Ecto neural progenitor cell (in vitro differentiated cells): Measurements from ENCODE around the gene THEM4.
"Not testable (repeated sequence)": the region's sequence is repeated elsewhere in the genome, so short reads cannot be mapped to it uniquely, and the experiment has no call there.

Source experiments
- DNase-seq: peaks from one replicate; pipeline ENCODE4 v3.0.0-alpha.2; 2018; ENCODE audit warnings: low spot score

THEM4 gene

GRCh38 chr1:151892190-151892589 is 17.1 kb downstream of the THEM4 start:
- no peak for DNase-seq

DNA sequence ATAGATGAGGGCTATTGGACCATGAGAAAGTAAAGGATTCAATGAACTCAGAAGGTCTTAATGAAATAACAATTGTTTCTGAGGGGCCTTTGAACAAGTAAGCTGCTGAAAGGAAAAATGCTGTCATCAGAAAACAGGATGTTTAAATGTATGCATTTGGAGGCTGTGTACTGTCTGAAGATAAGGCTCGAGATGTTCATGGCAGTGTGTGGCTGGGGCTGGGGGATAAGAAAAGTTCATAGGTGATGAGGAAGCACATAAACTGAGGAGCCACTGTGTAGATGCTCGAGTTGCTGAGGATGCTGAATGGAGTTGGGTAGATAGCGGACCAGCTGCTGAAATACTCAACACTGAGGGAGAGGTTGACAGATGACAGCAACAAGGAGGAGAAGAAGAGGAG is 17.8 kb downstream of the THEM4 start:
- DNase-seq: no peak

DNA sequence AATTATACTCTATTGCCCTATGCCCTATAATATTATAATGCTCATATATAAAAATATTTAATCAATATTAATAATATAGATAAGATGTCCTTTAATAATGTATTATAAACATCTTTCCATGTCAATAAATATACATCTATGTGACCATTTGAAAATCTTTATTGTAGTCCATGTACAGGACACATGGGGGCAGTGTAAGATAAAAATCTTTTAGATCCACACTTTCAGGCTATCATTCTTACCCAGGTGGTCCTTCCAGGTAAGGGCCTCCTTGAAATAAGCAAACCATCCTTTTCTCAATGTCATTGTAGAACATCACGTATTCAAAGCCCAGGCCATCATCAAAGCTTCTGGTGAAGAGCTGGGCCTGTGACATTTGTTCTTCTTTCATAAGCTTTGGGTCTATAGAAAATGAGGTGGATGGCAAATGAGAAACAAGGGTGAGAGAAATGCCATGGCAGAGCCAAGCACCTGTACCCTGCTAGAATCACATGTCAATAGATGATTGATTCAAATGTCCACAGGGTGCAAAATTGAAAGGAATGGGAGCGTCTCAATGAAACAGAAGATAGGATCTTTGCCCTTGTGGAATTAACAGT is 20.2 kb downstream of the THEM4 start:
- no peak for DNase-seq

- no peak for DNase-seq
Observed at GRCh38 chr1:151887028-151887427, 22.3 kb downstream of the THEM4 start.

DNA sequence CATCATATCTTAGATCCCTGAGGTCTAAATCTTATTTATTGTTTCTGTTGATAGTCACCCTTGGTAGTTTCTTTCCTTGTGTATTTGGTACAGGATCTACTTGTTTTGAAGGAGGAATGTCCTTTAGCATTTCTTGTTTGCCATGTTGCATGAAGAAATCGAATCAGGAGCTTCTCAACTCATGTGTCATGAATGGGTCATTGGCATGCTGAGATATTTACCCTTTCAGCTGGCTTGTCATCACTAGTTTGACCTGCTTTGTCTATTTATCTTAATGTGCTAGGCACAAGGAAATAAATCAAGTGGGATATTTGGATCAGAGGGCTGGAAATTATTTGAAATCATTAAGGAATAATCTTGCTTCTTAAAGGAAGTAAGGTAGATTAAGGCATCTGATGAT is 23.8 kb downstream of the THEM4 start:
- no peak for DNase-seq

- not testable (repeated sequence) for DNase-seq
Observed at GRCh38 chr1:151884879-151885278, 24.4 kb downstream of the THEM4 start.

DNA sequence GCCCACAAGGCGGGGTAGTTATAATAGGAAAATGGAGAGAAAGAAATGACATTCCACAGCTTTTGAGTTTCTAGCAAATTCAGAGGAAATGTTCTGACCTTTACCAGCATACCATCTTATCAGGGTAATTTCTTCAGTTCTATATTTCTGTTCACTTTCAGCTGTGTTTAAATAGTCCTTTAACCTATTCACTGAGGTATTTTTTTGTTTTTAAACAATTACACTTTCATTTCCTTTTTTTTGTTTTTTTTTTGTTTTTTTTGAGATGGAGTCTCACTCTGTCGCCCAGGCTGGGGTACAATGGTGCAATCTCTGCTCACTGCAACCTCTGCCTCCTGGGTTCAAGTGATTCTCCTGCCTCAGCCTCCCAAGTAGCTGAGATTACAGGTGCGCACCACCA is 24.9 kb downstream of the THEM4 start:
- DNase-seq: not testable (repeated sequence)

DNA sequence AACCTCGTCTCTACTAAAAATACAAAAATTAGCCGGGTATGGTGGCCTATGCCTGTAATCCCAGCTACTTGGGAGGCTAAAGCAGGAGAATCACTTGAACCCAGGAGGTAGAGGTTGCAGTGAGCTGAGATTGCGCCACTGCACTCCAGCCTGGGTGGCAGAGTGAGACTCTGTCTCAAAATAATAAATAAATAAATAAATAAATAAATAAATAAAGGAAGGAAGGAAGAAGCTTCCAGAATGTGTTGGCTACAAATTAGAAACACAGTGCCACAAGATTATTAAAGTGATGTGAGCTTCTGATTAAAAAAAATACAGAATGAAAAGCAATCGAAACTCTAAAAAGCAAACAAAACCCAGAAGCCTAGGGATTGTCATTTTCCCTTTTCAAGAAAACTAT is 25.4 kb downstream of the THEM4 start:
- DNase-seq: not testable (repeated sequence)

DNA sequence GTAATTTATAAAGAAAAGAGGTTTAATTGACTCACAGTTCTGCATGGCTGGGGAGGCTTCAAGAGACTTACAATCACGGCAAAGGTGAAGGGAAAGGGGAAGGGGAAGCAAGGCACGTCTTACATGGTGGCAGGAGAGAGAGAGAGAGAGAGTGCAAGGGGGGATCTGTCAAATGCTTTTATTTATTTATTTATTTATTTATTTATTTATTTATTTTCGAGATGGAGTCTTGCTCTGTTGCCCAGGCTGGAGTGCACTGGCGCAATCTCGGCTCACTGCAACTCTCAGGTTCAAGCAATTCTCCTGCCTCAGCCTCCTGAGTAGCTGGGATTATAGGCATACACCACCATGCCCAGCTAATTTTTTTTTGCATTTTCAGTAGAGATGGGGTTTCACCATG is 26.4 kb downstream of the THEM4 start:
- DNase-seq: not testable (repeated sequence)

GRCh38 chr1:151882466-151882865 is 26.8 kb downstream of the THEM4 start:
- DNase-seq: no peak

- DNase-seq: no peak
Observed at GRCh38 chr1:151881479-151881878, 27.8 kb downstream of the THEM4 start.

DNA sequence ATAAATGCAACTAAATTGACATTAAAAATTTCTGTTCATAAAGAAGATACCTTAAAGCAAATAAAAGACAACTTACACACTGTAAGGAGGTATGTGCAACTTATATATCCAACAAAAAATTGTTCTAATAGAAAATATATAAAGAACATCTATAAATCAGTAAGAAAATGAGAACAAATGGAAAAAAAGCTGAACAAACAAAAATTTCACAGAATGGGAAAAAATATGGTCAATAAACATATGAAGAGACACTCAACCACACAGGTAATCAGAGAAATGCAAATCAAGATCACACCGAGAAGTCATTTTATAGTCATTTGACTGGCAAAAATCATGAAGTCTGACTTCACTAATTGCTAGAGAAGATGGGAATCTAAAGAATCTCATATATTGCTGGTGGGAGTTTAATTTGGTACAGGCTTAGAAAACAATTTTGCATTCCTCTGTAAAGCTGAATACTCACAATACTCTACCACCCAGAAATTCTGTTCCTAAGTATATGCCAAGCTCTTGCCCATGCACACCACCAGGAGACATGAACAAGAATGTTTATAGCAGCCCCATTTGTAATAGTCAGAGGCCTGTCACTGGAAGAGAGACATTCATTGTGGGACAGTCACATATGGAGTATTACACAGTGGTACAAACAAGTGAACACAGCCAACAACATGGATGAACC is 33.8 kb downstream of the THEM4 start:
- DNase-seq: no peak

DNA sequence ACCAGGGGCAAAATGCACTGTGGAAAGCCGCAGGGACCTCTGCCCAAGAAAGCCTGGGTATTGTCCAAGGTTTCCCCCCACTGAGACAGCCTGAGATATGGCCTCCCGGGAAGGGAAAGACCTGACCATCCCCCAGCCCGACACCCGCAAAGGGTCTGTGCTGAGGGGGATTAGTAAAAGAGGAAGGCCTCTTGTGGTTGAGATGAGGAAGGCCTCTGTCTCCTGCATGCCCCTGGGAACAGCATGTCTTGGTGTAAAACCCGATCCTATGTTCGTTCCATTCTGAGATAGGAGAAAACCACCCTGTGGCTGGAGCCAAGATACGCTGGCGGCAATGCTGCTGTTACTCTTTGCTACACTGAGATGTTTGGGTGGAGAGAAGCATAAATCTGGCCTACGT is 36.5 kb downstream of the THEM4 start:
- not testable (repeated sequence) for DNase-seq

GRCh38 chr1:151871284-151872030 is 37.9 kb downstream of the THEM4 start:
- DNase-seq: no peak

GRCh38 chr1:151868486-151868885 is 40.8 kb downstream of the THEM4 start:
- DNase-seq: no peak

- no peak for DNase-seq
Observed at GRCh38 chr1:151867765-151868411, 41.4 kb downstream of the THEM4 start.

- DNase-seq: no peak
Observed at GRCh38 chr1:151867321-151867720, 42.0 kb downstream of the THEM4 start.

- no peak for DNase-seq
Observed at GRCh38 chr1:151864411-151864810, 44.9 kb downstream of the THEM4 start.

GRCh38 chr1:151862604-151863003 is 46.7 kb downstream of the THEM4 start:
- DNase-seq: no peak

DNA sequence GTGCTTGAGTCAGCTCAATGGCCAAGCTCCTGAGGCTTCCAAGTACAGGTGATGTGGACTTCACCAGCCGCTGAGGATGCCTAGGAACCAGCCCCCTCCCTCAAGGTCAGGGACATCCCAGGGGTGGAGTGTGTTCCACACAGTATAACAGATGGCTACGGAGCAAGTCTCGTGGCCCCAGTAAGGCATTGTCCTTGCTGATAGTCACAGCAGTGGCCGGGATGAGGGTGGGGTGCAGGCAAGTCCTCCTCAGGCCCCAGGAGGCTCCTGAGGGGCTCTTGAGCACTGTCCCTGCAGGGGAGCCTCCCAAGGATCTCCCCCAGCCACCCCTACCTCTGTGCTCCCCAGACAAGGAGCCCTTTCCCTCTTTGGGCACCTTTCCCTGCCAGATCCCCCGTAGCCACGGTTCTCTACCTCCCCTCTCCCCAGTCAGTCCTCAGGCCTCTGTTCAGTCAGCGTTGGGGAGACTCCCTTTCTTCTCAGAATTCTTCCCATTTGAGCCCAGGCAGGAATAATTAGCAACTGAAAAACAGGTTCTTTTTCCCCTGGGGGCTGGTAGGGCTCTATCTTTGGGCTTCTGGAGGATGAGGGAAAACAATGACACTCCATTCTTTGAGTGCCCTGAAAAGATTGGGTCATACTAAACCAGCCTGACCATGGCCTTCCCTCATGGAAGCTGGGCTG is 48.7 kb downstream of the THEM4 start:
- no peak for DNase-seq

- DNase-seq: no peak
Observed at GRCh38 chr1:151859891-151860293, 49.4 kb downstream of the THEM4 start.
